DND-41 (cell line): Measurements from ENCODE around the gene BIRC7.

Source experiments
- ATAC-seq: fragments of 200-7000 bp; cut with Tn5 transposase; 3 replicates; pipeline ENCODE4 v1.9.1; 2021; ENCODE audit warnings: low read depth; ENCODE audit not compliant: insufficient read depth
- DNase-seq: peaks from one replicate; pipeline ENCODE4 v3.0.0-alpha.2; 2020
- H2AFZ ChIP-seq: 2 replicates; pipeline ENCODE4 v1.6.0; 2012; ENCODE audit warnings: low read depth, low read length
- H3K27ac ChIP-seq: 2 replicates; pipeline ENCODE4 v1.5.1; 2012; ENCODE audit warnings: low read length, inconsistent platforms
- H3K27me3 ChIP-seq: fragments of 200-600 bp; sonication (generic); 2 replicates; pipeline ENCODE4 v1.6.0; 2012; ENCODE audit warnings: low read length, mild to moderate bottlenecking, inconsistent platforms; ENCODE audit not compliant: insufficient read depth, poor library complexity
- H3K36me3 ChIP-seq: 2 replicates; pipeline ENCODE4 v1.5.1; 2012; ENCODE audit warnings: low read length, inconsistent platforms; ENCODE audit not compliant: insufficient read depth
- H3K4me1 ChIP-seq: 2 replicates; pipeline ENCODE4 v1.5.1; 2012; ENCODE audit warnings: mild to moderate bottlenecking, low read length; ENCODE audit not compliant: insufficient read depth
- H3K4me2 ChIP-seq: 2 replicates; pipeline ENCODE4 v1.6.0; 2012; ENCODE audit warnings: mild to moderate bottlenecking, moderate library complexity, low read length, inconsistent platforms; ENCODE audit not compliant: insufficient read depth
- H3K4me3 ChIP-seq, 2 experiments: fragments of 200-600 bp in 1 of 2; shearing (Covaris generic) in 1 of 2; 2 replicates each; pipeline ENCODE4 v1.5.1; 2012 to 2016; ENCODE audit warnings: inconsistent platforms in 2 of 2, low read length in 2 of 2, mild to moderate bottlenecking in 2 of 2, low read depth in 1 of 2, moderate library complexity in 1 of 2
- H3K79me2 ChIP-seq: 2 replicates; pipeline ENCODE4 v1.6.0; 2012; ENCODE audit warnings: low read length, inconsistent platforms; ENCODE audit not compliant: insufficient read depth
- H3K9ac ChIP-seq: 2 replicates; pipeline ENCODE4 v1.6.0; 2012; ENCODE audit warnings: low read depth, mild to moderate bottlenecking, inconsistent platforms, low read length, moderate library complexity
- H3K9me3 ChIP-seq: 2 replicates; pipeline ENCODE4 v1.5.1; 2012; ENCODE audit warnings: low read length, moderate library complexity, mild to moderate bottlenecking, inconsistent platforms; ENCODE audit not compliant: insufficient read depth, severe bottlenecking
- H4K20me1 ChIP-seq: 2 replicates; pipeline ENCODE4 v1.6.0; 2012; ENCODE audit warnings: low read length; ENCODE audit not compliant: insufficient read depth
- EZH2 ChIP-seq: IDR thresholded peaks from 3 replicates; pipeline ENCODE4 v1.6.1; 2012; ENCODE audit warnings: borderline replicate concordance, low read depth, mild to moderate bottlenecking, moderate library complexity, low read length, inconsistent platforms; ENCODE audit not compliant: severe bottlenecking
- TF ChIP-seq, protein P1 (sequence below): IDR thresholded peaks from 2 replicates; pipeline ENCODE4 v1.5.1; 2012; ENCODE audit warnings: borderline replicate concordance, low read length, moderate library complexity, mild to moderate bottlenecking; ENCODE audit not compliant: poor library complexity, severe bottlenecking; ENCODE audit errors: extremely low read depth

BIRC7 gene

DNA sequence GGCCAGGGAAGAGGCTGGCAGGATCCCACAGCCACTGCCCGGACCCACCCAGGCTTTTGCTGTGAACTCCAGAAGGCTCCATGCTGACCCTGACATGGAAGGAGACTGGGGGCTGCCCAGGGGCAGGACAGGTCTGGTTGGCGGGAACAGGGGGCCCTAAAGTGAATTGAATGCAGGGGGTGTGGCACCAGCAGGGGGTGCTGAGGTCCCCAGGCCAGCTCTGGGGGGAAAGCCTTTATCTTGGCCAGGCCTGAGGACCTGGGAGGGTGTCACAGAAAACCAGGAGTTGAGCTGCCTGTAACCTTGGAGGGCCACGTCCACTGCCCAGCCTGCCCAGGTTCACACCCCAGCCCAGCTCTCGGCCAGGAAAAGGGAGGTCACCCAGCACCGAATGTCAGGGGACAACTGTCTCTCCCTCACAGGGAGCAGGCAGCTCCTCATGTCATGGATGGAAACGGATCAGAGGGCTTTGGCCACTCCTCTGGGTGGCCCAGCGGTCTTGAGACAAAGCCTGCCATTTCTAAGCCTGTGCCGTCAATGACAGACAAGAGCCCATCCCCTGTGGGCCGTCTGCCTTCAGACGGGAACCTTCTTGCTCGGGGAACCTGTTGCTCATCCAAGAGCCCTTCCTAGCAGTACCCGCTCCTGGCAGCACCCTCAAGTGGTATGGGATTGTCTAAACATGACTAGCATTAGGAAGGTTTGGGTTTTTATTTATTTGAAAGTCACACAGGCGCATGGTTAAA is 16.8 kb upstream of the BIRC7 start:
- Histone ChIP-seq H4K20me1 (peaks cover 26% of the 10 kb centered on the region), H3K9ac (no peak overlapping the region), H3K27me3 (peaks cover 11% of the 10 kb centered on the region), H3K4me3 (no peak overlapping the region), H3K4me1 (peaks cover 24% of the 10 kb centered on the region), H3K9me3 (no peaks in the 10 kb centered on the region), H3K27ac (no peak overlapping the region), H3K4me2 (no peak overlapping the region), H3K36me3 (peaks cover 16% of the 10 kb centered on the region), H2AFZ (no peak overlapping the region), H3K79me2 (peaks cover 20% of the 10 kb centered on the region)
- no peak for TF ChIP-seq EZH2
- TF ChIP-seq, protein P1, sequence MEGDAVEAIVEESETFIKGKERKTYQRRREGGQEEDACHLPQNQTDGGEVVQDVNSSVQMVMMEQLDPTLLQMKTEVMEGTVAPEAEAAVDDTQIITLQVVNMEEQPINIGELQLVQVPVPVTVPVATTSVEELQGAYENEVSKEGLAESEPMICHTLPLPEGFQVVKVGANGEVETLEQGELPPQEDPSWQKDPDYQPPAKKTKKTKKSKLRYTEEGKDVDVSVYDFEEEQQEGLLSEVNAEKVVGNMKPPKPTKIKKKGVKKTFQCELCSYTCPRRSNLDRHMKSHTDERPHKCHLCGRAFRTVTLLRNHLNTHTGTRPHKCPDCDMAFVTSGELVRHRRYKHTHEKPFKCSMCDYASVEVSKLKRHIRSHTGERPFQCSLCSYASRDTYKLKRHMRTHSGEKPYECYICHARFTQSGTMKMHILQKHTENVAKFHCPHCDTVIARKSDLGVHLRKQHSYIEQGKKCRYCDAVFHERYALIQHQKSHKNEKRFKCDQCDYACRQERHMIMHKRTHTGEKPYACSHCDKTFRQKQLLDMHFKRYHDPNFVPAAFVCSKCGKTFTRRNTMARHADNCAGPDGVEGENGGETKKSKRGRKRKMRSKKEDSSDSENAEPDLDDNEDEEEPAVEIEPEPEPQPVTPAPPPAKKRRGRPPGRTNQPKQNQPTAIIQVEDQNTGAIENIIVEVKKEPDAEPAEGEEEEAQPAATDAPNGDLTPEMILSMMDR, result peak; percentile 30
- DNase-seq (no peak), ATAC-seq (no peak)

DNA sequence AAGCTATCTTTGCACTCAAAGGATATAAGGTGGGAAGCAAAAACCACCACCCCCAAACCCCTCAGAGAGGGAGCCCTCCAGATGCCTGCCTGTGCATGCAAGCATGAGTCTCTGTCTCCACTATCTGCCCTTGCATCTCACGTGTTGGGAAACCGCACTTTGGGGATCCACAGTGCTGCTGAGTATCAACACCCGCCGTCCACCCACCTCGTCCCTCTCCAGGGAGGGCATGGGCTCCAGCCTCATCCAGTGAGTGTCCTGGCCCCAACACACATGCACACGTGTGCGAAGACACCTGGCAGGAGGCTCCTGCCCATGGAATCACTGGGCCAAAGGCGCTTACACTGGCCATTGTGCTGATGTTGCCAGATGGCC is 16.3 kb upstream of the BIRC7 start:
- H3K36me3 ChIP-seq, result peaks cover 10% of the 10 kb centered on the region
- H3K79me2 ChIP-seq, result peaks cover 14% of the 10 kb centered on the region
- DNase-seq (peak; percentile 35), ATAC-seq (no peak)
- H4K20me1 ChIP-seq, result peaks cover 26% of the 10 kb centered on the region
- H2AFZ ChIP-seq, result no peak overlapping the region
- H3K27me3 ChIP-seq, result peaks cover 11% of the 10 kb centered on the region
- TF ChIP-seq, protein P1, result no peak
- no peak for TF ChIP-seq EZH2
- no peak overlapping the region for H3K27ac ChIP-seq
- H3K9ac ChIP-seq, result no peak overlapping the region
- H3K4me3 ChIP-seq, result no peak overlapping the region
- H3K4me2 ChIP-seq, result no peak overlapping the region
- peaks cover 19% of the 10 kb centered on the region for H3K4me1 ChIP-seq
- no peaks in the 10 kb centered on the region for H3K9me3 ChIP-seq

- Histone ChIP-seq H3K9ac (no peak overlapping the region), H3K4me2 (no peak overlapping the region), H3K4me3 (no peak overlapping the region), H3K79me2 (peaks cover 9% of the 10 kb centered on the region), H4K20me1 (peaks cover 22% of the 10 kb centered on the region), H3K4me1 (peaks cover 13% of the 10 kb centered on the region), H2AFZ (no peak overlapping the region), H3K27me3 (peaks cover 11% of the 10 kb centered on the region), H3K9me3 (no peaks in the 10 kb centered on the region), H3K27ac (no peak overlapping the region), H3K36me3 (peaks cover 5% of the 10 kb centered on the region; the same call in 1 of the 2 replicates)
- no peak for ATAC-seq
- no peak for DNase-seq
- TF ChIP-seq, protein P1, result no peak
- no peak for TF ChIP-seq EZH2
Observed at GRCh38 chr20:63219866-63220521, 15.7 kb upstream of the BIRC7 start.
